WTC11 (cell line): ENCODE measurements around the gene IGFN1. TPM values are rescaled to one million over a fixed set of nuclear protein-coding genes. Genes with fewer than 3 reads are reported as not detected.
"Not testable (repeated sequence)": the region's sequence is repeated elsewhere in the genome, so short reads cannot be mapped to it uniquely, and the experiment has no call there.

Source experiments
- ATAC-seq: fragments of 200-7000 bp; cut with Tn5 transposase; 2 replicates; pipeline ENCODE4 v1.10.0; 2021; ENCODE audit warnings: mild to moderate bottlenecking, moderate library complexity
- CTCF ChIA-PET: fragments of 300-600 bp; sonication (Branson Sonifier 250); formaldehyde crosslinking; loops from one replicate; lab custom pipeline; 2021; ENCODE audit warnings: antibody characterized with exemption; lab: Charles Lee
- POLR2A ChIA-PET: fragments of 350-600 bp; sonication (Branson Sonifier 250); formaldehyde crosslinking; loops from one replicate; lab custom pipeline; 2021; ENCODE audit warnings: antibody characterized with exemption; lab: Charles Lee
- DNase-seq: peaks from one replicate; pipeline ENCODE4 v3.0.0; 2021; ENCODE audit warnings: low spot score
- H3K27ac Mint-ChIP-seq: 2 replicates; pipeline ENCODE4 v1.8.0; 2021; ENCODE audit warnings: mixed read lengths
- H3K27me3 Mint-ChIP-seq: 2 replicates; pipeline ENCODE4 v1.8.0; 2021; ENCODE audit warnings: low read depth, mild to moderate bottlenecking, moderate library complexity, mixed read lengths
- H3K36me3 Mint-ChIP-seq: 2 replicates; pipeline ENCODE4 v1.8.0; 2021; ENCODE audit warnings: mixed read lengths
- H3K4me1 Mint-ChIP-seq: 2 replicates; pipeline ENCODE4 v1.8.0; 2022; ENCODE audit warnings: mixed read lengths
- H3K4me3 Mint-ChIP-seq: 2 replicates; pipeline ENCODE4 v1.8.0; 2021; ENCODE audit warnings: mild to moderate bottlenecking, moderate library complexity, mixed read lengths
- H3K9me3 Mint-ChIP-seq: 2 replicates; pipeline ENCODE4 v1.8.0; 2021; ENCODE audit warnings: mixed read lengths
- AFF4 ChIP-seq: sonication (generic); formaldehyde crosslinking; IDR thresholded peaks from 2 replicates; pipeline ENCODE4 v1.8.1; 2023; ENCODE audit warnings: mild to moderate bottlenecking, missing genetic modification reagents, borderline replicate concordance
- ATF3 ChIP-seq: sonication (generic); formaldehyde crosslinking; conservative IDR thresholded peaks from 2 replicates; pipeline ENCODE4 v1.8.1; 2022; ENCODE audit warnings: mild to moderate bottlenecking, missing genetic modification reagents
- E2F1 ChIP-seq: sonication (generic); formaldehyde crosslinking; IDR thresholded peaks from 2 replicates; pipeline ENCODE4 v1.8.0; 2022; ENCODE audit warnings: mild to moderate bottlenecking, missing genetic modification reagents
- E2F5 ChIP-seq: sonication (generic); formaldehyde crosslinking; IDR thresholded peaks from 2 replicates; pipeline ENCODE4 v1.8.1; 2022; ENCODE audit warnings: mild to moderate bottlenecking, moderate library complexity, missing genetic modification reagents
- ESRRA ChIP-seq: sonication (generic); formaldehyde crosslinking; IDR thresholded peaks from 2 replicates; pipeline ENCODE4 v1.8.1; 2022; ENCODE audit warnings: mild to moderate bottlenecking, missing genetic modification reagents, borderline replicate concordance
- HMGA2 ChIP-seq: fragments of 250-450 bp; sonication (Bioruptor Pico); IDR thresholded peaks from 2 replicates; pipeline ENCODE4 v1.4.0; 2021; ENCODE audit warnings: mild to moderate bottlenecking, moderate library complexity
- JAZF1 ChIP-seq: fragments of 250-450 bp; sonication (Bioruptor Pico); IDR thresholded peaks from 2 replicates; pipeline ENCODE4 v1.9.0; 2021; ENCODE audit warnings: moderate library complexity, mild to moderate bottlenecking, inconsistent platforms
- KAT7 ChIP-seq: sonication (generic); formaldehyde crosslinking; IDR thresholded peaks from 2 replicates; pipeline ENCODE4 v1.8.1; 2023; ENCODE audit warnings: missing genetic modification reagents, mild to moderate bottlenecking, borderline replicate concordance
- NFYB ChIP-seq: sonication (generic); formaldehyde crosslinking; conservative IDR thresholded peaks from 2 replicates; pipeline ENCODE4 v1.8.0; 2022; ENCODE audit warnings: low read depth, missing genetic modification reagents
- OVOL2 ChIP-seq: fragments of 250-450 bp; sonication (Bioruptor Pico); IDR thresholded peaks from 2 replicates; pipeline ENCODE4 v1.9.0; 2021; ENCODE audit warnings: mild to moderate bottlenecking, borderline replicate concordance
- PREB ChIP-seq: sonication (generic); formaldehyde crosslinking; IDR thresholded peaks from 2 replicates; pipeline ENCODE4 v1.8.1; 2022; ENCODE audit warnings: mild to moderate bottlenecking, missing genetic modification reagents, moderate library complexity, borderline replicate concordance
- SOX15 ChIP-seq: fragments of 250-450 bp; sonication (Bioruptor Pico); IDR thresholded peaks from 2 replicates; pipeline ENCODE4 v1.9.0; 2021; ENCODE audit warnings: mild to moderate bottlenecking
- USF1 ChIP-seq: sonication (generic); formaldehyde crosslinking; IDR thresholded peaks from 2 replicates; pipeline ENCODE4 v1.8.0; 2022; ENCODE audit warnings: mild to moderate bottlenecking, missing genetic modification reagents
- ZMAT4 ChIP-seq: fragments of 250-450 bp; sonication (Bioruptor Pico); IDR thresholded peaks from 2 replicates; pipeline ENCODE4 v1.9.0; 2021; ENCODE audit warnings: mild to moderate bottlenecking
- ZNF232 ChIP-seq: sonication (generic); formaldehyde crosslinking; IDR thresholded peaks from 2 replicates; pipeline ENCODE4 v1.8.0; 2022; ENCODE audit warnings: mild to moderate bottlenecking, missing genetic modification reagents
- total RNA-seq: library from RNA; stranded (reverse); gene quantifications from 3 replicates; pipeline ENCODE4 v1.2.3, GENCODE V29; 2021

The IGFN1 gene
- total RNA-seq, 1 experiment from 2014 or later = 0.11 TPM

GRCh38 chr1:201157949-201158348 is 32.7 kb upstream of the IGFN1 start:
- ChIA-PET CTCF (interaction anchor here (1.1 to 1.5 kb wide), 4 partner anchors 9 to 57 kb away, joined by 3 to 4 read pairs (median 4); no protein-coding TSS in a partner anchor), POLR2A (no interaction called here)
- Mint-ChIP-seq H3K9me3 (peaks cover 3% of the 10 kb centered on the region; the same call in 1 of the 2 replicates), H3K27ac (no peak overlapping the region), H3K27me3 (peaks cover 2% of the 10 kb centered on the region; the same call in 1 of the 2 replicates), H3K4me3 (no peak overlapping the region), H3K4me1 (peaks cover 11% of the 10 kb centered on the region), H3K36me3 (no peaks in the 10 kb centered on the region)
- DNase-seq = no peak
- no peak for ATAC-seq
- no peak for TF ChIP-seq SOX15 (CRISPR knock-in tag)
- no peak for TF ChIP-seq AFF4 (CRISPR knock-in tag)
- TF ChIP-seq OVOL2 (CRISPR knock-in tag) = no peak
- no peak for TF ChIP-seq ZMAT4 (CRISPR knock-in tag)
- no peak for TF ChIP-seq JAZF1 (CRISPR knock-in tag)
- no peak for TF ChIP-seq E2F5
- no peak for TF ChIP-seq KAT7 (CRISPR knock-in tag)
- TF ChIP-seq USF1 (CRISPR knock-in tag) = no peak
- no peak for TF ChIP-seq ATF3 (CRISPR knock-in tag)
- no peak for TF ChIP-seq E2F1 (CRISPR knock-in tag)
- TF ChIP-seq HMGA2 (CRISPR knock-in tag) = no peak
- TF ChIP-seq ESRRA (CRISPR knock-in tag) = no peak
- no peak for TF ChIP-seq PREB (CRISPR knock-in tag)
- TF ChIP-seq ZNF232 = no peak
- TF ChIP-seq NFYB (CRISPR knock-in tag) = no peak

- ATAC-seq, H3K4me1 Mint-ChIP-seq, H3K27me3 Mint-ChIP-seq, H3K9me3 Mint-ChIP-seq, H3K36me3 Mint-ChIP-seq, DNase-seq, H3K27ac Mint-ChIP-seq, H3K4me3 Mint-ChIP-seq, POLR2A ChIA-PET: not testable (repeated sequence)
- CTCF ChIA-PET = interaction anchor here (1.3 kb wide), 1 partner anchor 22 kb away, joined by 3 read pairs; no protein-coding TSS in a partner anchor
Measured at GRCh38 chr1:201163036-201163435, 27.6 kb upstream of the IGFN1 start.
